ENCODE measurements around the gene CARD9.

The CARD9 gene

DNA sequence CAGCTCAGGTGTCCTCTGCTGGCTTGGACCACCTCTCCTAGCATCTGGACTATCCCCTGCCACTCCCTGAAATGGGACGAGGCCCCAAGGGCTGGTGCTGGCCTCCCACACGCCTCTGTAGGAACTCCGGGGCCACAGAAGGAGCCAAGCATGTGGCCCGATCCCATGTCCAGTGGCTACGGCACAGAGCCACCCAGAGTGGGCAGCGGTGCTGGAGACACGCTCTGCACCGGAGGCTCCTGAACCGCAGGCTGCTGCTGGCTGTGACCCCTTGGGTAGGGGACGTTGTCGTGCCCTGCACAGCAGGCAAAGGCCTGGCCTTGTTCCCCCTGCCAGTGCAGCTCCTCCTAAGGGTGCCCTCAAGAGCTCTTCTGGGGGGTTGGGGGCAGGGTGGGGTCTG is 6.4 kb upstream of the CARD9 start:
- no peak for DNase-seq

DNA sequence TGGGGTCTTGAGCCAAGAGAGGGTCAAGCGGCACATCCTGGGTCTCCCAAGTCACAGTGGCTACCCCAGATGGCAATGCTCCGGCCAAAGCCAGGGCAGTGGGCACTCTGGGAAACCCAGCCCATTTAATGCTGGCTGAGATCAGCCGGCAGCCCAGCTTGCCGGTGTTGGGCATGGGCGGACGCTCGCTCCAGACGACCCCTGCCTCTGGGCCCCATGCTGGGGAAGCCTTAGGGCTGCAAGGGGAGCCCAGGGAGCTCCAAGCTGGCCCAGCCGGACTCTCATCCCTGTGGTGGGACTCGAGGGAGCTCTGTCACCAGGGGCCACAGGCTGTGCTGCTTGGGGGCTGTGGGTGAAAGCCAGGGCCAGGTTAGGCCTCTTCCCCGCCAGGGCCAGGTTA is 5.9 kb upstream of the CARD9 start:
- DNase-seq: no peak

DNA sequence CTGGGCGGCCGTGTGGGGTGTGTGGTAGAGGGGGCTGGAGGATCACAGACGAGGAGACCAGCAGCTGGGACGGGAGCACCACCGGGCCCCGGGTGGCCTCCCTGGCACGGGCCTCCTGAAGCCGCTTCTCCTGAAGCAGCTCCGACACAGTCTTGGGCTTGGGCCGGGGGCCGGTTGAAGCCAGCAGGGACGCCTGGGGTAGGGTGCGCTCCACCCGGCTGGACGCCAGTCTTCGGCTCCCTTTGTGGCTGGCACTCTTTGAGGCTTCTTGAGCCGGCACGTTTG is 5.5 kb upstream of the CARD9 start:
- no peak for DNase-seq

GRCh38 chr9:136378170-136379002 is 4.9 kb upstream of the CARD9 start:
- no peak for DNase-seq

- no peak for DNase-seq
Observed at GRCh38 chr9:136377341-136378169, 4.1 kb upstream of the CARD9 start.

- no peak for DNase-seq
Observed at GRCh38 chr9:136376457-136376856, 3.0 kb upstream of the CARD9 start.

- DNase-seq: no peak
Observed at GRCh38 chr9:136375096-136375495, 1.6 kb upstream of the CARD9 start.

- DNase-seq: no peak
Observed at GRCh38 chr9:136374183-136374575, 710 bp upstream of the CARD9 start.

GRCh38 chr9:136372561-136373299 is 739 bp downstream of the CARD9 start:
- no peak for DNase-seq

GRCh38 chr9:136372006-136372405 is 1.5 kb downstream of the CARD9 start:
- no peak for DNase-seq

DNA sequence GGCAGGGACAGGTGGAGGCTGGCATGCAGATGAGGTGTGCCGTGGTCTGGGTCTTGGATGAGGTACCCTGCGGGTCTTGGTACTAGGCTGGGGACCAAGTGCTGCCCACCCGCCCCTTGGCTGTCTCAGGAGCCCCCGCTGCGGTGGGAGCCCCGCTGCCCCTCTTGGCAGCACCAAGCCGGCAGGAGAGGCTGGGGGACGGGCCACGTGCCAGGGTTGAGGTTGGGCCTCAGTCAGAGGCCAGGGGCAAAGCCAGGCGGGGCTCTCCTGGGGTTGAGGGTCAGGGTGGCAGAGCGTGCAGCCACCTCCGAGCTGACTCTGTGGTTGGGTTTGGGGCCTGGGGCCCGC is 2.0 kb downstream of the CARD9 start:
- no peak for DNase-seq

GRCh38 chr9:136370687-136371532 is 2.6 kb downstream of the CARD9 start:
- DNase-seq: no peak

- no peak for DNase-seq
Observed at GRCh38 chr9:136370037-136370436, 3.4 kb downstream of the CARD9 start.

- DNase-seq: no peak
Observed at GRCh38 chr9:136368190-136368589, 5.3 kb downstream of the CARD9 start.

DNA sequence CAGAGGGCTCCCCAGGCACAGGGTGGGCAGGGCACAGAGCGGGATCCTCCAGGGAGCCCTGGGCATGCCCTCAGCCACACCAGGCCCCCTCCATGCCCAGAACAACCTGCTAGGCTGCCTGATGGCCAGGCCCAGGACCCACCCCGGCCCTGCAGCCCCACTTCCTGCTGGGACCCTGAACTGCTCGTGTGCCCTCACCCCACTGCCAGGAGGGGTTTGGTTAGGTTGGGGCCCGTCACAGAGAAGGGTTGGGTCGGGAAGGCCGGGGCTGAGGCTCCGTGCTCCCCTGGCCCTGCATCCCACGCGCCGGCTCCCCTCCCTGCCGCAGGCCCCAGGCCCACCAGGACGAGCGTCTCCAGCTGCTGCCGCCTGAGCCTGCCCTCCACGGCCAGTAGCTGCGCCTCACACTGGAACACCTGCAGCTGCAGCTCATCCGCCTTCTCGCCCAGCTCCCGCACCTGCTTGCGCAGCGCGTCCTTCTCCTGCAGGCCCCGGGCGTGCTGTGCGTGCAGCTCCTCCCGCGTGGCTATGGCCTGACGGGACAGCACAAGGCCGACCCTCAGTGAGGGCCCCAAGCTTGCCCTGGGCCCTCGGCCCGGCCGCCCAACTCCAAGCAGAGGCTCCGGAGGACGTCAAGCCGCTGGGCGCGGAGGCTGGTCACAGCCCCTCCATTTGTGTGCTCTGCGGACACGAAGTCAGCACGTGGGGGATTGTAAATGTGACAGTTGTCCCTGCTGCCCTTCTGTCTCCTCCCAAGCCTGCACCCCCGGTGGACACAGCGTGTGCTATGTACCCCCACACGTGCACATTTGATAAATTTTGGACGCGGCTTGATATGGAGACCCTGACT is 5.9 kb downstream of the CARD9 start:
- DNase-seq: no peak

DNA sequence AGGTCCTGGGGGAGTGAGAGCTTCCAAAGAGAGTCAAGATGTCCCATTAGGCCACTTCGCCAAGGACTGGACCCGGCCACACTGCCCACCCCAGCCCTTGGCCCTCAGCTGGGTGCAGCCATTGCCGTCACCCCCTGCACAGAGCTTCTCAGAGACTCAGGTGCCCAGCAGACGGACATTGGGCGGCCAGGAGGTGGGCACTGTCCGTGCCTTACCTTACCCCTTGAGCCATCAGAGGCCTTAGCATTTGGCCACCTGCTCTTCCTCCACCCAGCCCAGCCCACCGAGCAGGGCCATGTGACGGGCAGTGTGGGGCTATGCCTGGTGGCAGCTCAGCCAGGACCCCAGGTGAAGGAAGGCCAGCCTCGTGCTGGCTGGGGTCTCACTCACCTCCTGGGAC is 6.6 kb downstream of the CARD9 start:
- DNase-seq: no peak

DNA sequence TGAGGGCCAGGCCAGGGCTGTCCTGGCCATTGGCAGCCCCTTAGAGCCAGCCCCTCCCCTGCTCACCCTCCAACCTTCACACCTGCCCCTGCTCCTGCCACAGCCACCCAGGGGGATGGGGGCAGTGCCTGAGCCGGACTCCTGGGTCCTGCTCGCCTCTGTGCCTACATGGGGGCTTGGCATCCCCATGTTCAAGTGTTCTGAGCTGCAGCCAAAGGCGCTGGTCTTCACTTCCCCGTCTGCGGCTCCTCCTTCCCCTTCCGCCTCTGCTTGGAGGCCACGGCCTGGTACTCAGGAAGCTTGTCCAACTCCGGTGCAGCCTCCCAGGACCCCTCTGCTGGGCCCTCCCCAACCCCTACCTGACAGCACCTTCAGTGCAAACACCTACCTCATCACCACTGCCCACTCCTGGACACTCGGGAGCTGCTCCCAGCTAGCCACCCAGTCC is 7.7 kb downstream of the CARD9 start:
- DNase-seq: no peak

- no peak for DNase-seq
Observed at GRCh38 chr9:136364942-136365774, 8.3 kb downstream of the CARD9 start.

DNA sequence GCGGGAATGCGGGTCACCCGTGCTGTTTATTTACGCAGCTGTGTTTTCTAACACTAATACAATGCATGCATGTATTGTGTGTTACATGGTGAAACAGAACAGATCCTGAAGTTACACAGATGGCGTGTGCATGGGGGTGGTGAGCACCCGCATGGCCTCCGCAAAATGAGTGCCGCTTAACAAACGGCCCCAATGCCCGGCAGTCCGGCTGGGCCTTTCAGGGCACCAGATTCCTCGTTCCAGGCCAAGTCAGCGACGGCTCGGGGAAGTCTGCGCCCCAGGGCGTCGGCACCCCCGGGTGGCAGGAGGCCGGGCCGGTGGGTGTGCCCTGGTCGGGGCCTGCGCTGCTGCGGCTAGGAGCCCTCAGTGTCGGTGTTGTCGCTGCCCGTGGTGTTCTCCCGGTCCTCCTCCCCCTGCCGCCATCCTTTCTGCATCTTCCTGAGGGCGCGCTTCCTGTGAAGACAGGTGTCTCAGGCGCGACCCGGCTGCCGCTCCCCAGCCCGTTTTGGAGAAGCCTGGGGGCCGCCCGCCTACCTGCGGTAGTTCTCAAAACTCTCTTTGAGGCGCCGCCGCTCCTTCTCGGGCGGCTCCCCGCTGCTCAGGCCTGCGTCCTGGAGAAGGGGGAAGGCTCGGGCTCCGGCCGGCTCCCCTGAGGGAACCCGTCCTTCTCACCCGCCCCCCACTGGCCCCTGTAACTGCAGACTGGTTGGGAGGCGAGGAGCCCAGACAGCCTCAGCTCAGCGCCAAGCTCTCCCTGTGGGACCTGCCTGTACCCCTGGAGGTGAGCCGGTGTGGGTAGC is 9.3 kb downstream of the CARD9 start:
- no peak for DNase-seq
